Measurements from ENCODE around the gene PABPN1L.

PABPN1L gene

GRCh38 chr16:88851616-88852015 lies 14.8 kb downstream of the PABPN1L start:
- no peak for DNase-seq (ENCODE audit: low read depth in 2 of 2)

DNA sequence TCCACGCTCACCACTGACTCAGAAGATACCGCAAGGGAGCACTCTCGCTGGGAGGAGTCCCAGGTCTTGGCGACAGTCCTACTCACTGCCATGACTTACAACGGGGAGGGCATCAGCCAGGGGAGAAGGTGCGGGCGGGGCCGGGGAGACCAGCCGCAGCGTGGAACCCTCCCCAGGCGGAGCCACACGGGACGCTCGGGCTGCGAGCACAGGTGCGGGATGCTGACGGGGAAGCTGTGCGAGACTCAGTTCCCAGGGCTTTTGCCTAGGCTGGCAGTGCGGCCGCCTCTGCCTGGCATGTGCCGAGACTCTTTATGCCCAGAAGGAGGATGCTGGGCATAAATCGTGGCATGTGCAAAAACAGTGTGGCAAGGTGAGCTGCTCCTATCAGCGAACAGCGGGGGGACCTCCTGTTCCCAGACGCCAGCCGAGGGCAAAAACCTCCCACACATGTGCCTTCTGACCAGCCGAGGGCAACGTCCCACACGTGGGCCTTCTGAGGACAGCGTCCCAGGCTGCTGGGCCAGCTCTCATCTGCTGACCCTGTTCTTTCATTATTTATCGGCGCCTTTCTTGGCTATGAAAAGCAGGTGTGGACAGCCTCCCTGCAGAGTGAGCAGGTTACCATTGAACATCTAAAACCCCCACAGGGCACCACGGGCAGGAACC lies 15.8 kb downstream of the PABPN1L start:
- no peak for DNase-seq (ENCODE audit: low read depth in 2 of 2)

GRCh38 chr16:88848557-88848956 lies 17.9 kb downstream of the PABPN1L start:
- DNase-seq (ENCODE audit: low read depth in 2 of 2) = no peak

- no peak for DNase-seq (ENCODE audit: low read depth in 2 of 2)
Measured at GRCh38 chr16:88847654-88848053, 18.8 kb downstream of the PABPN1L start.

GRCh38 chr16:88846088-88846487 lies 20.4 kb downstream of the PABPN1L start:
- DNase-seq (ENCODE audit: low read depth in 2 of 2) = no peak

GRCh38 chr16:88844419-88845036 lies 21.9 kb downstream of the PABPN1L start:
- DNase-seq (ENCODE audit: low read depth in 2 of 2) = no peak

DNA sequence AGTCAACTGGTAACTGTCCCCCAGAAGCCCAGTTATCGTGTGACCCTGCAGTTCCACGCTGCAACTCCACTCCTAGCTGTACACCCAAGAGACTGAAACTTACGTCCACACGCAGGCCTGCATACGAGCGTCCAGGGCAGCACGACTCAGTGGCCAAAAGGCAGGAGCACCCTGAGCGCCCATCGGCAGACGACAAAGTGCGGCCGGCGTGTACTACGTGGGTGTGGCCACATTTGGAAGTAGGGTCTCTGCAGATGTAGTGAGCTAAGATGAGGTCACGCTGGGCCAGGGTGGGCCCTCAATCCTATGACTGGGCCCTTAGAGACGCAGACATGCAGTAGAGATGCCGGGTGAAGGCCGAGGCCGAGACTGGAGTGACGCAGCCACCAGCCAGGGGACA lies 23.2 kb downstream of the PABPN1L start:
- DNase-seq (ENCODE audit: low read depth in 2 of 2) = no peak

DNA sequence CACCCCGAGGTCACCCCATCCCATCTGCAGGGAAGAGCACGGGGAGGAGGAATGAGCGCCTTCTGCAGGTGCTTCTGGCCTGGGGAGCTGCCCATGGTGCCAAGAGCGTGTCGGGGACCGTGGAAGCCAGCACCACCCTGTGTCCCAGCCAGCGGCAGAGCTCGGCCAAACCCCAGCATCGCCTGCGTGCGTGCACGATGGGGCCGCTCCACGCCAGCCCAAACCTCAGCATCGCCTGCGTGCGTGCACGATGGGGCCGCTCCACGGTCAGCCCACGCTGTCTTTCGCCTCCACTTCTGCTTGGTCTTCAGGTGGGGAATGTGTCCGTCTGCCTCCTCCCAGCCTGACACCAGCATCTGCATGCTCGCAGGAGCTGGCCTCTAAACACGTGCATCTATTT lies 23.7 kb downstream of the PABPN1L start:
- no peak for DNase-seq (ENCODE audit: low read depth in 2 of 2)

DNA sequence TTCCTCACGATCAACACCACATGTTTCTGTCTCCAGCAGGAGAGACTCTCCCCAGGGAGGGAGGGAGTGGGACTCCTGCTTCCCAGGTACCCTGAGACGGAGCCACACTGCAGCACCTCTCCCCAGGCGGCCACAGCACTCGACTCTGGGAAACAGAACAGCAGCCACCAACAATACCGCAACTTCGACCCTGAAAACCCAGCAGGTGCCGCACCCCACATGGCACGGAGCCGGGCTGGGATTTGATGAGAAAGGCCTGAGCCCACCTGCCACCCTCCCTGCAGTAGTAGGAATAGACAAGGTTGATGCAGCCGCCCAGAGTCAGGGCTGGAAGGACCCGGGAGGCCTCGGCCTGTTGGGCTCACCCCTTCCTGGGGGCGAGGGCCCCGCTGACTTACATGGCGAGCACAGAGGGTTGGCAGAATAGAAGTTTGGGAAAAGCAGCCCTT lies 24.1 kb downstream of the PABPN1L start:
- DNase-seq (ENCODE audit: low read depth in 2 of 2) = no peak

GRCh38 chr16:88841521-88842307 lies 24.7 kb downstream of the PABPN1L start:
- no peak for DNase-seq (ENCODE audit: low read depth in 2 of 2)

- DNase-seq (ENCODE audit: low read depth in 2 of 2) = no peak
Measured at GRCh38 chr16:88840600-88841215, 25.8 kb downstream of the PABPN1L start.

- DNase-seq (ENCODE audit: low read depth in 2 of 2) = no peak
Measured at GRCh38 chr16:88839745-88840599, 26.5 kb downstream of the PABPN1L start.

GRCh38 chr16:88839026-88839529 lies 27.4 kb downstream of the PABPN1L start:
- DNase-seq (ENCODE audit: low read depth in 2 of 2) = no peak

GRCh38 chr16:88838566-88838965 lies 27.9 kb downstream of the PABPN1L start:
- no peak for DNase-seq (ENCODE audit: low read depth in 2 of 2)

GRCh38 chr16:88837806-88838205 lies 28.7 kb downstream of the PABPN1L start:
- DNase-seq (ENCODE audit: low read depth in 2 of 2) = no peak

DNA sequence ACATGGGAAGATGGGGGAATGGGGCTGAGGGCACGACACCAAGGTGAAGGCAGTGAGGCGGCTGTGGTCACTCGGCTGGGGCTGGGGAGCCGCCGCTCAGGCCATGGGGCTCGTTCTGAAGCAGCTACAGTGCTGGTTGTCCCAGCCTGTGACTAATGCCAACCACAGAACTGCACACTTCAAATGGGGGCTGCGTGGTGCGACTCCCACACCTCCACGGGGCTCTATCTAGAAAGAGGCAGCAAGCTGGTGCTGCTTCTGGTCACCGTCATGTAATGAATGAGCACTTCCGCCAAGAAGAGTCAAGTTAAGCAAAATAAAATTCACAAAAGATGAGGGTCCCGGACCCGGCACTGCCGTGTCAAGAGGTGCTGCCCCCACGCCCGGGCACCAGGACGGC lies 29.7 kb downstream of the PABPN1L start:
- no peak for DNase-seq (ENCODE audit: low read depth in 2 of 2)

GRCh38 chr16:88835818-88836217 lies 30.6 kb downstream of the PABPN1L start:
- DNase-seq (ENCODE audit: low read depth in 2 of 2) = no peak

DNA sequence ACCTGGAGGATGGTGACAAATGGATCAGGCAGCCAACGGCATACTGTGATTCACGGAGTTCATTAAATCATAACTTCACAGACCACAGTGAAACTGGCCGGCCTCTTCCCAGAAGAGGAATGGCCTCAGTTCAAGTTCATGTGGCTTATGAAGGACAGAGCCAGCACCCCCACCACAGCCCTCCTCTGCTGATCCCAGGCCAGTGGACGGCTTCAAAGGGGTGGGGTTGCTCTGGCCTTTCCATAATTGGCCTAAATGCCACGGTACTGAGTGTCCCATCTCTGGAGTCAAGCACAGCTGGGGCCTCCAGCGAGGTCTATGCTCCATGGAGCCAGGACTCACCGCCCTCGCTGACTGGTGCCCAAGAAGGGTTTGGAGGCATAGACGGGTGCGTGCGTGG lies 31.1 kb downstream of the PABPN1L start:
- DNase-seq (ENCODE audit: low read depth in 2 of 2) = no peak

DNA sequence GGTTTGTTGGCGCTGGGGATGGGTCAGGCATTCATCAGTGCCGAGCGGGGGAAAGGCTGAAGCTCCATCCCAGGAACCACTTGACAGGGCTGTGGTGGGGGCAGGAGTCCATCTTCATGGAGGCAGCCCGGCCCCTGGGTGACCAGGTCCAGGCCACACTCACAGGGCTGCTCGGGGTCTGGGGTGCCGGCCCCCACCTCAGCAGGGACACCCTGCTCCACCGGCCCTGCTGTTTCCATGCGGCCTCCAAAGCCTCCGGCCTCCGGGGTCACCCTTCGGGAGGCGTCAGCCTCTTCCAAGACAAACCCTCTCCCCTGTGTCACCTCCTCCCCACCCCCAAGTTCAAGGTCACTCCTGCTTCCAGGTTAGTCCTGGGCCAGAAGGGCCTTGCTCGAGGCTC lies 31.8 kb downstream of the PABPN1L start:
- DNase-seq (ENCODE audit: low read depth in 2 of 2) = no peak

- DNase-seq (ENCODE audit: low read depth in 2 of 2) = no peak
Measured at GRCh38 chr16:88833086-88833485, 33.4 kb downstream of the PABPN1L start.

- DNase-seq (ENCODE audit: low read depth in 2 of 2) = no peak
Measured at GRCh38 chr16:88831838-88832237, 34.6 kb downstream of the PABPN1L start.
